PC-9 (cell line): ENCODE results near the gene MCTP1. TPM values are rescaled to one million over a fixed set of nuclear protein-coding genes. Genes with fewer than 3 reads are reported as not detected.

Experiments used
- BruUV-seq: library from RNA; stranded (reverse); fragments of 400-500 nt; replicated peaks from 2 replicates; lab custom pipeline; 2021; lab: Mats Ljungman, UMichigan
- CTCF ChIA-PET: fragments of 300-600 bp; sonication (Branson Sonifier 250); formaldehyde crosslinking; loops from one replicate; lab custom pipeline; 2022; ENCODE audit warnings: antibody characterized with exemption; lab: Charles Lee
- POLR2A ChIA-PET: fragments of 300-600 bp; sonication (Branson Sonifier 250); formaldehyde crosslinking; loops from one replicate; lab custom pipeline; 2022; ENCODE audit warnings: antibody characterized with exemption; ENCODE audit not compliant: unreplicated experiment; lab: Charles Lee
- DNase-seq, 2 experiments: peaks; one replicate each; pipeline versions ENCODE4 v3.0.0 to v3.0.0-alpha.2; 2015 to 2022; ENCODE audit warnings: mixed read lengths in 1 of 2
- H2AFZ ChIP-seq: fragments of 200-600 bp; sonication (generic); 2 replicates; pipeline ENCODE4 v1.8.1; 2017; ENCODE audit warnings: antibody characterized with exemption
- H3F3A ChIP-seq: fragments of 200-600 bp; sonication (generic); 2 replicates; pipeline ENCODE4 v1.8.1; 2017; ENCODE audit warnings: antibody characterized with exemption, mild to moderate bottlenecking, low read depth; ENCODE audit not compliant: insufficient read depth
- H3K27ac ChIP-seq: fragments of 200-600 bp; sonication (generic); 2 replicates; pipeline ENCODE4 v1.6.1; 2016; ENCODE audit warnings: mixed run types
- H3K27me3 ChIP-seq: fragments of 200-600 bp; sonication (generic); 2 replicates; pipeline ENCODE4 v1.6.1; 2016; ENCODE audit warnings: low read depth, mixed run types; ENCODE audit not compliant: insufficient read depth
- H3K36me3 ChIP-seq: fragments of 200-600 bp; sonication (generic); 2 replicates; pipeline ENCODE4 v1.6.1; 2016; ENCODE audit warnings: low read depth, mixed run types
- H3K4me1 ChIP-seq: fragments of 200-600 bp; sonication (generic); replicated peaks from 2 replicates; pipeline ENCODE4 v1.6.1; 2016; ENCODE audit warnings: mixed run types; ENCODE audit not compliant: insufficient read depth
- H3K4me2 ChIP-seq: fragments of 200-600 bp; sonication (generic); 2 replicates; pipeline ENCODE4 v1.6.1; 2017; ENCODE audit warnings: mixed run types
- H3K4me3 ChIP-seq: fragments of 200-600 bp; sonication (generic); 2 replicates; pipeline ENCODE4 v1.6.1; 2016; ENCODE audit warnings: mixed run types
- H3K79me2 ChIP-seq: fragments of 200-600 bp; sonication (generic); 2 replicates; pipeline ENCODE4 v1.6.1; 2017; ENCODE audit warnings: low read depth, mixed run types
- H3K9me2 ChIP-seq: fragments of 200-600 bp; sonication (generic); 2 replicates; pipeline ENCODE4 v1.8.1; 2017; ENCODE audit warnings: mild to moderate bottlenecking; ENCODE audit not compliant: insufficient read depth
- H3K9me3 ChIP-seq: fragments of 200-600 bp; sonication (generic); 2 replicates; pipeline ENCODE4 v1.8.1; 2016; ENCODE audit warnings: low read depth; ENCODE audit not compliant: insufficient read depth
- H4K20me1 ChIP-seq: fragments of 200-600 bp; sonication (generic); 2 replicates; pipeline ENCODE4 v1.8.1; 2017; ENCODE audit not compliant: insufficient read depth
- CTCF ChIP-seq: fragments of 200-600 bp; sonication (generic); conservative IDR thresholded peaks from 2 replicates; pipeline ENCODE4 v1.6.1; 2017; ENCODE audit warnings: mixed run types, antibody characterized with exemption, mild to moderate bottlenecking, moderate library complexity
- EZH2 ChIP-seq: fragments of 200-600 bp; sonication (generic); IDR thresholded peaks from 2 replicates; pipeline ENCODE4 v1.8.0; 2017; ENCODE audit warnings: antibody characterized with exemption, low read depth
- intact Hi-C: fragments of 100-400 bp; cut with micrococcal nuclease; formaldehyde crosslinking; loops from one replicate; pipeline ENCODE4 v1.10.0; 2022; ENCODE audit not compliant: unreplicated experiment
- total RNA-seq: library from RNA; stranded (reverse); gene quantifications from 2 replicates; pipeline ENCODE4 v1.2.3, GENCODE V29; 2021

The MCTP1 gene
- total RNA-seq, 1 experiment from 2014 or later, result 3.9 TPM

GRCh38 chr5:95134326-95134725 is 150.6 kb downstream of the MCTP1 start:
- Histone ChIP-seq H3K4me3 (no peak overlapping the region), H3K4me1 (no peaks in the 10 kb centered on the region), H3K9me2 (peaks cover 4% of the 10 kb centered on the region; the same call in 1 of the 2 replicates), H2AFZ (no peak overlapping the region), H3K79me2 (no peaks in the 10 kb centered on the region), H3K4me2 (no peak overlapping the region), H3K27me3 (no peaks in the 10 kb centered on the region), H3F3A (no peaks in the 10 kb centered on the region), H3K27ac (no peak overlapping the region), H4K20me1 (no peaks in the 10 kb centered on the region), H3K9me3 (no peaks in the 10 kb centered on the region), H3K36me3 (no peaks in the 10 kb centered on the region)
- ChIA-PET POLR2A (no interaction called here), CTCF (no interaction called here)
- no peak for TF ChIP-seq CTCF
- TF ChIP-seq EZH2, result no peak
- BruUV-seq, result no TSS peak
- no peak for DNase-seq
- intact Hi-C loops, result no loop called here

GRCh38 chr5:95132096-95132495 is 152.8 kb downstream of the MCTP1 start:
- ChIA-PET POLR2A (no interaction called here), CTCF (no interaction called here)
- DNase-seq, result no peak
- no peaks in the 10 kb centered on the region for H3F3A ChIP-seq
- H3K27ac ChIP-seq, result no peak overlapping the region
- no peaks in the 10 kb centered on the region for H4K20me1 ChIP-seq
- no TSS peak for BruUV-seq
- H3K36me3 ChIP-seq, result no peaks in the 10 kb centered on the region
- no peak overlapping the region for H3K4me2 ChIP-seq
- H3K4me3 ChIP-seq, result no peak overlapping the region
- no peaks in the 10 kb centered on the region for H3K27me3 ChIP-seq
- intact Hi-C loops, result no loop called here
- H3K4me1 ChIP-seq, result no peaks in the 10 kb centered on the region
- peaks cover 4% of the 10 kb centered on the region; the same call in 1 of the 2 replicates for H3K9me2 ChIP-seq
- H3K79me2 ChIP-seq, result no peaks in the 10 kb centered on the region
- no peak for TF ChIP-seq CTCF
- TF ChIP-seq EZH2, result no peak
- H2AFZ ChIP-seq, result no peak overlapping the region
- H3K9me3 ChIP-seq, result no peaks in the 10 kb centered on the region

- ChIA-PET CTCF (no interaction called here), POLR2A (interaction anchor here (0.6 kb wide), 1 partner anchor 45 kb away, joined by 4 read pairs; no protein-coding TSS in a partner anchor)
- no peak for DNase-seq
Measured at GRCh38 chr5:95130941-95131340, 154.0 kb downstream of the MCTP1 start.

More at GRCh38 chr5:95130941-95131340, 154.0 kb downstream of the MCTP1 start:
- Histone ChIP-seq H3K4me1 (no peaks in the 10 kb centered on the region), H3F3A (no peaks in the 10 kb centered on the region), H3K9me3 (no peaks in the 10 kb centered on the region), H2AFZ (no peak overlapping the region), H3K4me3 (no peak overlapping the region), H4K20me1 (no peaks in the 10 kb centered on the region), H3K4me2 (no peak overlapping the region), H3K36me3 (no peaks in the 10 kb centered on the region), H3K9me2 (peaks cover 4% of the 10 kb centered on the region; the same call in 1 of the 2 replicates), H3K27ac (no peak overlapping the region), H3K79me2 (no peaks in the 10 kb centered on the region), H3K27me3 (no peaks in the 10 kb centered on the region)
- intact Hi-C loops, result no loop called here
- no peak for TF ChIP-seq EZH2
- TF ChIP-seq CTCF, result no peak
- BruUV-seq, result no TSS peak
